Stimulated activated CD4-positive, alpha-beta T cell treated with anti-CD3 and anti-CD28 coated beads, TNF-alpha, amount 100 ng/mL, for 1 hour (primary cell): ENCODE results near the gene RNF31.
"Not testable (repeated sequence)": the region's sequence is repeated elsewhere in the genome, so short reads cannot be mapped to it uniquely, and the experiment has no call there.

Experiments used
- DNase-seq, 3 donors: peaks; one replicate each; pipeline ENCODE4 v3.0.0-alpha.2; 2020; ENCODE audit warnings: low read depth in 3 of 3, low spot score in 1 of 3

Gene RNF31

GRCh38 chr14:24197056-24197450 is 49.8 kb downstream of the RNF31 start:
- DNase-seq, result no peak

DNA sequence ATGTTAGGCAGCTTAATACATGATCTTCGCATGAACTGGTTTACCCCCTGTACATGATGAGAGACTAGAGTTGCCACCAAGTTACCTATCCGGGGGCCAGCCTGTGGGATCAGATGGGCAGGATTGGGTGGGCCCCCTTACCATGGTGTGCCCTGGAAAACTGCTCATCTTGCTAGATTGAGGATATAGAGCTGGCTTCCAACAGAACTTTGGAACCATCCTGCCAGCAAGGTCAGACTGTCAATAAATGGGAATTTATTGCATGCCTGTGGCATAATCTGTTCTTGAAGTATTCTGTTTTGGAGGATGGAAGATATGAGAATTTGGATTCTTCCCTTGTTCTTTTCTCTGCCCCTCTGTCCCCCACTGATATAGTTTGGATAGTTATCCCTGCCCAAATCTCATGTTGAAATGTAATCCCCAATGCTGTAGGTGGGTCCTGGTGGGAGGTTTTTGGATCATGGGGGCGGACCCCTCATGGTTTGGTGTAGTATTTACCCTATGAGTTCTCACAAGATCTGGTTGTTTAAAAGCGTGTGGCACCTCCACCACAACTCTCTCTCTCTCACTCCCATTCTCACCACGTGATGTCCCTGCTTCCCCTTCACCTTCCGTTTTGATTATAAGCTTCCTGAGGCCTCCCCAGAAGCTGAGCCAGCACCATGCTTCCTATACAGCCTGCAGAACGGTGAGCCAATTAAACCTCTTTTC is 51.7 kb downstream of the RNF31 start:
- no peak for DNase-seq

DNA sequence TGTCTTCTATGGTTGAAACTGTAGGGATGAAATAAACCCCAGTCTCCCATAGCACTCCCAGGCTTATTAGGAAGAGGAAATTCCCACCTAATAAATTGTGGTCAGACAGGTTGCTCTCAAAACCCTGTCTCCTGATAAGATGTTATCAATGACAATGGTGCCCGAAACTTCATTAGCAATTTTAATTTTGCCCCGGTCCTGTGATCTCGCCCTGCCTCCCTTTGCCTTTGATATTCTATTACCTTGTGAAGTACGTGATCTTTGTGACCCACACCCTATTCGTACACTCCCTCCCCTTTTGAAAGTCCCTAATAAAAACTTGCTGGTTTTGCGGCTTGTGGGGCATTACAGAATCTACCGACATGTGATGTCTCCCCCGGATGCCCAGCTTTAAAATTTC is 55.2 kb downstream of the RNF31 start:
- not testable (repeated sequence) for DNase-seq

DNA sequence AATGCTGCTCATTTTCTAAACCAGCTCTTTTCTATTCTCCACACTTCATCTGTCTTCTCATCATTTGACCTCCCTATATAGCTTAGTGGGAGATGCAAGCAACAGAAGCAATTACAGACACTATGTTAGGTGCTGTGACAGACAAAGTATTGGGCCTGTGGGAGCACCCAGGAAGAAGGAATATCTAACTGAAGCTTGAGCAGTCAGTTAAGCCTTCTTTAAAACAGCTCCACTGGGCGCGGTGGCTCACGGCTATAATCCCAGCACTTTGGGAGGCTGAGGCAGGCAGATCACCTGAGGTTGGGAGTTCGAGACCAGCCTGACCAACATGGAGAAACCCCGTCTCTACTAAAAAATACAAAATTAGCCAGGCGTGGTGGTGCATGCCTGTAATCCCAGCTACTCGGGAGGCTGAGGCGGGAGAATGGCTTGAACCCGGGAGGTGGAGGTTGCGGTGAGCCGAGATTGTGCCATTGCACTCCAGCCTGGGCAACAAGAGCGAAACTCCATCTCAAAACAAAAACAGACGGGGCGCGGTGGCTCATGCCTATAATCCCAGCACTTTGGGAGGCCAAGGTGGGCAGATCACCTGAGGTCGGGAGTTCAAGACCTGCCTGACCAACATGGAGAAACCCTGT is 56.1 kb downstream of the RNF31 start:
- DNase-seq, result not testable (repeated sequence)

DNA sequence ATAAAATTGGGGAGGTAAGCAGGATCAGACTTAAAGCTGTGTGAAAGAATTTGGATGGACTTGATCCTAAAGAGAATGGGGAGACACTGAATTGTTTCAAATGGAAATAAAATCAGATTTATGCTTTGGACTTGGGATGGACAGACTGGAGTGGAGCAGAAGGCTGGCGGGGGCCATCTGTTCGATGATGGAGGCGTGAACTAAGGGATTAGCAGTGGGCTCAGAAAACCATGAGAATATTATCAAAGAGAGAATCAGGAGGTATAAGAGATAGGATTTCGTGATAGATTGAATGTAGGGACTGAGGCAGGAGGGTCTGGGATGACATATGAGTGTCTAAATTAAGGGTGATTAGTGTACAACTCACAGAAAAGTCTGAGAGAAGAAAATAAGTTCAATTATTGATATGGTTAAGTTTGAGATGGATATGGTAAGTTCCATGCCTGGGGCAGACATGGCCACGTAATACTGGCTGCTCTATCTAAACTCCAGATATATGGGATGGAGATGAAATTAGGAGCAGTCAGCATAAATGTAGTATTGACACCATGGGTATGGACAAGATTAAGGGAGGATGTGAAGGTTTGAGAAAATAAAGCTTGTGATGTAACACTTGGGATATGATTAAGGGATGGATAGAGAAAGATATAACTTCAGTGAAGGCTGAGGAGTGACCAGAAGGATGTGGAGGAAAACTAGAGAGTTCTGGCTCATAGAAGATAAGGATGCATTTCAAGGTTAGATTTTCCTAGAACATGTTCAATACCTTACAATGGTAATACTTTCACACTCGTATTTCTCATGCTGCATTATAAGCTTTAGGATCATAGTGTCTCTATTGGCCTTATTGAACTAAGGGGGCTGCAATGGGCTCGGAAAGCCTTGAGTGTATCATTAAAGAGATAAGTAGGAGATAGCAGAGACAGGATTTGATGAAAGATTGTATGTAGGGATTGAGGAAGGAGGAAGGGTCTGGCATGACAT is 57.2 kb downstream of the RNF31 start:
- DNase-seq, result no peak

GRCh38 chr14:24206260-24207103 is 59.2 kb downstream of the RNF31 start:
- DNase-seq, result no peak

- DNase-seq, result no peak
These were observed 59.8 kb downstream of the RNF31 start for GRCh38 chr14:24207104-24207551.

- DNase-seq, result no peak
These were observed 60.3 kb downstream of the RNF31 start for GRCh38 chr14:24207625-24208024.
